GM21529 (cell line): ENCODE data around the gene SEMA4A.
"Not testable (repeated sequence)": the region's sequence is repeated elsewhere in the genome, so short reads cannot be mapped to it uniquely, and the experiment has no call there.

Experiments
- ATAC-seq: cut with Tn5 transposase; IDR thresholded peaks from one replicate; pipeline ENCODE4 v1.9.1; 2021; ENCODE audit not compliant: unreplicated experiment

Gene SEMA4A

DNA sequence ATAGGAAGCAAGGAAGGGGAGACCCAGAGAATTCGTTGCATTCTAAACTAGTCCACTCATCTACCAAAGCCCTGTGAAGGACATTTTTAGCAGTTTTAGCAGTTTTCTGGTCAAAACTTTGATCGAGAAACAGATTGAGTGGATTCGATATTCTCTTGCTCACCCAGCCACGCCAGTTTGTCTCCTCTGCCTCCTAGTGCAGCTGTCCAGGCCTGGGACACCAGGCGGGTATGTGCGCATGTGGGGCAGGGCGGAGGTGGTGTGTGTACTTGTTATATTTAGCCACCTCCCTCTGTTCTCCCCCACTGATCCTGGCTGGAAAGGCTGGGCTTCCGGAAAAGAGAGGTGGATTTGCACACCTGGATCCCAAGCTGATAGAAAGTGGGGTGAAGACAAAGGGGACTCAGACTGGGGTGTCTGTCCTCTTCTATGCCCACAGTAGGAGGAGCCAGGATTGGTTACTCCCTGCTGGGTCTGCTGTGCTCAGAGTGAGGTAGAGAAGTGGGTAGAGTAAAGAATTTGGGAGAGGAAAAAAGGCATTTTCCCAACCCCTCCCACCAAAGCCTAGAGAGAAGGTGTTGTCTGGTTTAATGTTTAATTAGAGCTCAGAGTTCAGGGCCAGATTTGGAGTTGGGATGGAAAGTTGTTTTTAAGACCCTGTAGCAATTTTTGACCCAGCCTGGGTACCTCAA is 35.1 kb upstream of the SEMA4A start:
- ATAC-seq, result no peak

DNA sequence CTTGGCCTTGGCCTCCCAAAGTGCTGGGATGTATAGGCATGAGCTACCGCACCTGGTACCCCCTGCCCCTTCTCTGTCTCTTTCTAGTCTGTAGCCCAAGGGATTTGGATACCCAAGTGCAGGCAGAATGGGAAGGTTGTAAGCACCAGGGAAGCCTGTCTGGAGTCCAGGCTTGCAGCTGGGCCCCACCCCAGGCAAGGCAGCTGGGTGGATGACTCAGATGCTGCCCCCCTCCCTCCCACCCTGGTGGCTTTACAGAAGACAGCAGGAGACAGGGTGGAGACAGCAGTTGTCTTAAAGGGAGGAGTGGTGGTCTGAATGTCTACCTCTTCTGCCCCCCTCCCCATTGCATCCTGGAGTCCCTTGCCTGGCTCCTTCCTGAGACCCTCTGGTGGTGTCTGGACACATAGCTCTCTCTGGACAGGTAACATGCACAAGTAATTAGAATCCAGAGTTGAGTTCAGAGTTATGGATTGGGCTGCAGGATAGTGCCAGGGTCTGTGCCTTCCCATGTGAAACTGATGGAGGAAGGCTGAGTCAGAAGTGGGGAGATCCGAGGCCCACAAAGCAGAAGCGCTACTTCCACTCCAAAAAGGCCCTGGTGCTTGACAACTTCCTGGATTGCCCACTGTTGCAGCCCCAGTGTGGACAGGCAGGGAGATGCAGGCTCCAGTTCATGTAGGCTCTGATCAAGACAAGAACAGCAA is 33.7 kb upstream of the SEMA4A start:
- ATAC-seq, result no peak

DNA sequence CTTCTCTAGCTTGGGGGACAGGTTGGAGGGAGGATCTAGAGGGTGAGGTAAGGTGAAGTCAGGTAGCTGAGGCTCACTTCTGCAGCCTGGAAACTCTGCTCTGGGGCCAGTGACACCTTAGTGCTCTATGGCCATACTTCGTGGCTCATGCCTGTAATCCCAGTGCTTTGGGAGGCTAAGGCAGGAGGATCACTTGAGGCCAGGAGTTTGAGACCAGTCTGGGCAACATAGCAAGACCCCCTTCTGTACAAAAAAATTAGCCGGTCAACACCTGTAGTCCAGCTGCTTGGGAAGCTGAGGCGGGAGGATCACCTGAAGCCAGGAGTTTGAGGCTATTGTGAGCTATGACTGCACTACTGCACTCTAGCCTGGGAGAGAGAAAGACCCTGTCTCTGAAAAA is 33.1 kb upstream of the SEMA4A start:
- no peak for ATAC-seq

DNA sequence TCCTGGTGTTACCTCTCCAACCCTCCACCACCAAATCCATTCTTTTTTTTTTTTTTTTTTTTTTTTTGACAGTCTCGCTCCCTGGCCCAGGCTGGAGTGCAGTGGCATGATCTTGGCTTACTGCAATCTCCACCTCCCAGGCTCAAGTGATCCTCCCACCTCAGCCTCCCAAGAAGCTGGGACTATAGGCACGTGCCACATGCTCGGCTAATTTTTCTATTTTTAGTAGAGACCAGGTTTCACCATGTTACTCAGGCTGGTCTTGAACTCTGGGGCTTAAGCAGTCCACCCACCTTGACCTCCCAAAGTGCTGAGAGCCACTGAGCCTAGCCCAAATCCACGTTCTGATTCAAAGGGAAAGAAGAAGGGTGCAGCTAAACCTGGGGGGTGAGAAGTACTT is 32.4 kb upstream of the SEMA4A start:
- not testable (repeated sequence) for ATAC-seq

DNA sequence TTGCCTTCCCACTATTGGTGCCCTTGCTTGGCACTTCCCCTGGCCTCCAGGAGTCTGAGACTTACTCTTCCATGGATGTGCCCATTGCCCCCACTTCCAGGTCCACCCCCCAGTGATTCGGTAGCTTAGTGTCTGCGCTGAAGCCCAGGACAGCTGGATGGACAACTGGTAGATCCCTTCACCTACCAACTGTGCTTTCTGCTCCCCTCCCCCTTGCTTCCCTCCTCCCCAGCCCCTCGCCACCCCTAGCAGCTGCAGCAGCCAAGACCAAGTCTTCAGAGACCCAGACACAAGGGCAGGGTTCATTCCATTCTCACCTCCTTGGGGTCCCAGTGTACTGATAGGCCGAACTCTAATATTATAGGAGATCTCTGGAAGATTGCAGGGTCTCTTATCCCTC is 31.9 kb upstream of the SEMA4A start:
- no peak for ATAC-seq

DNA sequence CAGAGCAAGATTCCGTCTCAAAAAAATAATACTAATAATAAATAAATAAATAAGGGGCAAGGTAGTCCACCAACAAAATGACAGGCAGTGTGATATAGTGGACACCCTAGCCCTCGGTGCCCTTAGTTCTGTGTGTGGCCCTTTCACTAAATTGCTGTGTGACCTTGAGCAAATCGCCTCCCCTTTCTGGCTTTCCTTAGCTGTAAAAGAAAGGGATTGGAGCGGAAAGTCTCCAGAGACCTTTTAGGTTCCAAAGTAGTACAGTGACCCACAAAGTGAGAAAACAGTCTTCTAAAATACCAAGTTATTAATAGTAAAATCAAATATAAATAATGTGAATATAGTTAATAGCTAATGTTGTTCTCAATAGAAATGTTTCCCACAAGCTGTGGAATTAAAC is 31.3 kb upstream of the SEMA4A start:
- ATAC-seq, result no peak

DNA sequence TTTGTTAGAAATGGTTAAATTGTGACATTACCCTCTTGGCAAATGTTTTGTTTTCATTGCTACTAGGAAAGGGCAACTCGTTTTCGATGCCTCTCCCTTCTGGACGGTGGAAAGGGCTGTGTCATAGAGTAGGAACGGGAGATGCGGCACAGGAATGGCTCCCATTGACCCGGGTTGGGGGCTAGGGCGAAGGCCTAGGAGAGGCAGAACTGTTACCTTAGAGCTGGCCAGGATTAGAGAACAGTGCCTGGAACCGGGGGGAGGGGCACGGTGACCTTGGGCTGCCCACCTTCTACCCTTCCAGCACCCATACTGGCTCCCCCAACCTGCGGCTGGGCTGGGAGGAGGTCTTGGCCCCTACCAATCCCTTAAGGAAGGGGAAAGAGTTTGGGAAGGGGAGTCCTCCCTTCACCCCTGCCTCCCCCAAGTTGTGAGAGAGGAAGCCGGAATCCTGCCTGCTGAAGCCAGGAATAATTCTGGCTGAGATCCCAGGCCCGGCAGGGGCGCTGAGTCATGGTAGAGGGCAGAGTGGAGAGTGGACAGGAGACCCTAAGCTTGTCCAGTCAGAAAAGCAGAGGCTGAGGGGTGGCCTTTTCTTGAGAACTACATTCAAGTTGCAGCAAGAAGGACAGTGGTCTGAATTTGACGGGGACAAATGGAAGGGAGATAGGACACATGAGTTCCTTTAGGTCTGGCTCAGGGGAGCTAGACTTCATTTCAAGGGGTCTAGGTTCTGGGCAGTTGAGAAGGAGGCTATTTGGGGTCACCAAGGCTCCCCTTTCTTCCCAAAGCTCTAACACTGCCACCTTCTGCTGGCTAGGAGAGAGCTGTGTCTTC is 30.6 kb upstream of the SEMA4A start:
- ATAC-seq, result no peak

DNA sequence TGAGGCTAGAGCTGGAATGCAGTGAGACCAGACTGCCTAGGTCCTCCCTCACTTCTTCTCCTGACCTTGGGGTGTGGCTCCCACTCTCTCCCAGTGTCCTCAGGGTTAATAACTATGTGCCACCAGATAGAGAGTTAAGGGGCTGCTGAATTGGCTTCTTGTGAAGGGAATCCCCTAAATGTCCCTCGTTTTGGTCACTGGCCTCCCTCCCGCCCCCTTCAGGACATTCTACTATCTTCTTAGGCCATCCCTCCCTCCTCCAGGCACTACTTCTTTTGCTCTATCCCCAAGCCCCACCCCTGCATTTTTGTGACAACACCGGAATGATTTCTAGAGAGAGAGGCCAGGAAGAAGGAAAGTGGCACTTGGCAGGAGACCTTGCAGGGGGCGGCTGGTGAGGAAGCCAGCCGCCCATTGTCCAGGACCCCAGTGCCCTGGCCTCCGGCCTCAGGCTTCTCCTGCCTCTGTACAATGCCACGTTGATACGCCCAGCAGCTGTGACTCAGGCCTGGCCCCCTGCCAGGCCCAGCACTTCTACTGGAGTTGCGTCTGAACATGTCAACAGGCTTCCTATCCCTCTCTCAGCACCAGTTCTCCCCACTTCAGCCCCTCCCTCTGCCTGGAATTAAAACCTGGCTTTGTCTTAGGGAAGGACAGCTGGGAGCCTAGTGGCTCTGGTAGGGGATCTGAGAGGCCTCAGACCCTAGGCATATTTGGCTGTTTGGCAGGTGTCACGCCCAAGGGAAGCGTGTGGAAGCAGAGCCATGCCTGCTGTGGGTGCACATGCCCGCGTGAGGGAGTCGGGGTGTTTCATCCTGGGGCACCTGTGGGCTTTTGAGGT is 29.8 kb upstream of the SEMA4A start:
- no peak for ATAC-seq

DNA sequence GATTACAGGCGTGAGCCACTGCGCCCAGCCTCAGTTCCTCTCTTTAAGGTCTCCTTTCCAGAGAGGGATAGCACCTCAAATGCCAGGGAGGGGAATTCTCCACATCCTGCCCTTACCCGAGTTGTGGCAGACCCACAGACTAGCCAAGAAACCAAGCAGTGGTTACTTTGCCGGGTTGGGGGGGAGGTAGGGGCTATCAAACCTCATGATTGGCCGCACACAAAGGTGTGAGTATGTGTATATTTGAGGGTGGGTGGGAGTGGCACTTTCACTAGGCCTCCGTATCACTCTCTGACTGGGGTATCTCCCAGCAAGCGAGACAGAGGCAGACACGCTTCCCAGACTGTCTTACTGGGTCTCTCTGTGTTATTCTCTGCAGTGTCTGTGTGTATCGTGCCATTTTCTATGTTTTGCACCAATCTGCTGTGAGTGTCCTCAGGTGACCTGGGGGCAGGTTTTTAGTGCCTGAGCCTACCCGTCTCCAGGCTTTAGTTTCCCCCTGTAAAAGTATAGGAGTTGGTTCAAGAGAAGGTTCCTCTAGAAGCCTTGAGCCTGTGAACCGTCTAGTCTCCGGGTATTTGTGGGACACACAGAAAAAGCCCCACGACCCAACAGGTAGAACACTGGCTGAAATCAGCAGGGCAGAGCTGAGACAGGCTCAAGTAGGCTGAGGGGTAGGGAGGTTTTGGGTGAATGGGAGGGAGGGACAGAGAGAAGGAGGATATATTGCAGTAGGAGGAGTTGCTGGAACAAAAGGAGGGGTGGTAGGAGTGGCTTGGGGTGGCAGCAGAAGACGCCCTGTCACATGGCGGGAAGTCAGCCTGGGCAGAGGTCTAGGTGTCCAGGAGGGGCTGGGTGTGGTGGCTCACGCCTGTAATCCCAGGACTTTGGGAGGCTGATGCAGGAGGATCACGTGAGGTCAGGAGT is 28.6 kb upstream of the SEMA4A start:
- no peak for ATAC-seq

DNA sequence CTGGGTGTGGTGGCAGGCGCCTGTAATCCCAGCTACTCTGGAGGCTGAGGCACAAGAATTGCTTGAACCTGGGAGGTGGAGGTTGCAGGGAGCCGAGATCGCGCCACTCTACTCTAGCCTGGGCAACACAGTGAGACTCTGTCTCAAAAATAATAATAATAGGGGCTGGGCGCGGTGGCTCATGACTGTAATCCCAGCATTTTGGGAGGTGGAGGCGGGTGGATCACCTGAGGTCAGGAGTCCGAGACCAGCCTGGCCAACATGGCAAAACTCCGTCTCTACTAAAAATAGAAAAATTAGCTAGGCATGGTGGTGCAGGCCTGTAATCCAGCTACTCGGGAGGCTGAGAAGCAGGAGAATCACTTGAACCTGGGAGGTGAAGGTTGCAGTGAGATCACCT is 27.8 kb upstream of the SEMA4A start:
- not testable (repeated sequence) for ATAC-seq

DNA sequence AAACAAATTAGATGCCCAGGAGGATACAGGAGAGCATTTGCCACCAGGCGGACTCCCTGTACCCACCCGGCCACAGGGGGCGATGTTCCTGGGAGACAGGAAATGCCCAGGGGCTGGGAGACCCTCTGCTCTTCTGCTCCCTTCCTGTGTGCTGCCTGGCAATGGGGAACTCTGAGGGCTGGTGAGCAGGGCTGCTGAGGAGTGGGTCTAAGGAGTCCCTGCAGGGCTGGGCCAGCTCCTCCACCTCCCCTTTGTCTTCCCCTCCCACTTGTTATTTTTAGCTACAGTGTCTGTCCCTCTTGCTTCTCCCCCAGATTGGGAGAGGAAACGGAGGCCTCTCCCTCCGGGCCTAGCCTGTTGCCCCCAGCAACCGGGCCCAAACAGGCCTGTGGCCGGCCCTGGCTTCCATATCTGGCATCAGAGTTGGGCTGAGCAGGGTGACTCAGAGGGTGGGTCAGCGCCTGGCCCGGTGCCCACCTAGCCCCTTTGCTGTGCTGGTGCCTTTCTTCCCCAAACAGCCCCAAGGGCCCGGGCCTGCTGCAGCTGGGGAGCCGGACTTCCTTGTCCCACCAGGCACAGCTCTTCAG is 27.2 kb upstream of the SEMA4A start:
- ATAC-seq, result peak; percentile 38

DNA sequence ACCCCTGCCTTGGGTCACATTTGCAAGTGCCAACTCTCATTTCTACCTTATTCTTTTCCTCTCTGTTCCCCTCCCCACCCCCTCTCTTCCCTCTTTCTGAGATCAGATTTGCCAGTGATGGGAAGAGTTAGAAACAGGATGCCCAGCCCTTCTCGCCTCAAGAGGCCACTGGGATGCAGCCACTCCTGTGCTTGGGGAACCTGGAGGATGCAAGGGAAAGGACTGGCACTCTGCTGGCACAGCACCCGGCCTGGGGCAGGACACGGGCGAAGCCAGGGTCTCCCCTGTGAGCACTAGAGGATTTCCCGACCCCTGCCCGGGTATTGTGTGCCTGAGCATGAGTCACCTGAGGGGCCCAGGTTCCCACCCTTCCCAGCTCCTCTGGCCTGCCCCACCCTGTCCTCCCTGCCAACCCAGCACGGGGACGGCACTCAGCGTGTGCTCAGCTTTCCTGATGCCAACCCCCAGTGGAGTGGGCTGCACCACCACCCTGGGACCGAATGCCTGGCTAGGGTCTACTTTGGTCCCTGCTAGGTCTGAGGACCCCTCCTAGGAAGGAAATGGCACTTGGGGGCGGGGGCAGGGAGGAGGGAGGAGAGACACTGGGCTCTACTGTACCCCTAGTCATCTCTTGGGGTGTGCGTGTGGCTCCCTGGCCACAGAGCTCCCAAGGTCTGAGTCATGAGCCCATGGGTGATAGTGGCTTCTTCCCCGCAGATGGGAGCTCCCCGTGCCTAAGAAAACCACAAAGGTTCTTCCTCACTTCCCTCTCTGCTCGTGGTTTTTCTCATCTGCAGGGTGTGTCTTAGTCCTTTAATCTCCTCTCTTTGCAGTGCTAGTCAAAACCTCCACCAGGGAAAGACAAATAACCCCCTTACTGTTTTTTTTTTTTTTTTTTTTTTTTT is 26.5 kb upstream of the SEMA4A start:
- ATAC-seq, result peak; percentile 56

DNA sequence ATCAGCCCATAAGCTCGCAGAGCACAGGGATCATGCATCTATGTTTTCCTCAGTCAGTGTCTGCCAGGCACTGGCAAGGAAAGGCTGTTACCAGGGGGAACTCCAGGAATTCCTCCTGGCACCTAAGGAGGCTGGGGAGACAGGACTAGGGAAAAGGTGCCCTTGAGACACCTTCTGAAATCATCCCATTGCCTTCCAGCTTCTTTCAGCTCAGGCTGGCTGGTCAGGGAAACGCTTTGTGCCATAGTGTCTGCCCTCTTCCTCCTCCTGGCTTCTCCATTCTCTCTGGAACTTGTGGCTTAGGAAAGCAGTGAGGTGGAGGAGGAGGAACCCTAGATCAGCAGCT is 25.1 kb upstream of the SEMA4A start:
- ATAC-seq, result no peak

DNA sequence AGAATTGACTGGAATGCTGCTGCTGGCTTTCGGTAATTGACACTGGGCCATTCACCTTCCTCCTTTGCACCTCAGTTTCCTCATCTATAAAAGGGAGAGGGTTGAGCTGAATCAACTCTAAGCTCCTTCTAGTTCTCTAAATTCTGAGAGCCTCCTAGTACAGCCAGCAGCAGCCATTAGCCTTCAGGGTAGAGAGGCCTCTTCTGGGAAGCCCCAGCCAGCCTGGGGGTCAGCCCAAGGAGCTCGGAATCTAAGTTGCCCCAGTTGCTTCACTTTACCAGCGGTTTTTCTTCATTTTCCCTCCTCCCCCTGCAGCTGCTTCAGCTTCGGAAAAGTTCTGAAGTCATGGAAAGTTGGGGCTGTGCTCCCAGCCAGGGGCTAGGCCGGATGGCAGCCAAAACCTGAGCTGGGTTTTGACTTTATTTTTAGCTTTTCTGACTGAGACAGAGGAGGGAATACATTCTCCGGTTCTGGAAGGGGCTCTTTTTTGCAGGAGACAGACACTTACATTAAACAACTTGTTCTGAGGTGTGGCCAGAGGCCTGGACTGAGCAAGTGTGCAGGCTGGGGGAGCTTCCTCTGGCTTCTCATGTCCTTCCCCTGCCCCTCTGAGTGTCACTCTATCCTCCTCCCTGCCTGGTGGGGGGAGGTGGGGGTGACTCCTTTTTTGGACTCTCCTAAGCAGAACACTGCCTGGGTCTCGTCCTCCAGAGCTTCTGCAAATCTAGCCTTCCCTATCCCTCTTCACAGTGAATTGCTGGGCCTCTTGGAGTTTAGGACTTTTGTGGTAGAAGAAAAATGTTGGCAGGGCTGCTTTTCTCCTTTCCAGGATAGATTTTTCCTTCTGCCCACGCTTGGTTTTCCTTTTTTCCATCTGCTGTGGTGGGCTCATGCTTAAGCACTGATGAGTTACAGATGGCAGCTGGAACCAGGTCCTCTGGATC is 24.5 kb upstream of the SEMA4A start:
- ATAC-seq, result no peak

DNA sequence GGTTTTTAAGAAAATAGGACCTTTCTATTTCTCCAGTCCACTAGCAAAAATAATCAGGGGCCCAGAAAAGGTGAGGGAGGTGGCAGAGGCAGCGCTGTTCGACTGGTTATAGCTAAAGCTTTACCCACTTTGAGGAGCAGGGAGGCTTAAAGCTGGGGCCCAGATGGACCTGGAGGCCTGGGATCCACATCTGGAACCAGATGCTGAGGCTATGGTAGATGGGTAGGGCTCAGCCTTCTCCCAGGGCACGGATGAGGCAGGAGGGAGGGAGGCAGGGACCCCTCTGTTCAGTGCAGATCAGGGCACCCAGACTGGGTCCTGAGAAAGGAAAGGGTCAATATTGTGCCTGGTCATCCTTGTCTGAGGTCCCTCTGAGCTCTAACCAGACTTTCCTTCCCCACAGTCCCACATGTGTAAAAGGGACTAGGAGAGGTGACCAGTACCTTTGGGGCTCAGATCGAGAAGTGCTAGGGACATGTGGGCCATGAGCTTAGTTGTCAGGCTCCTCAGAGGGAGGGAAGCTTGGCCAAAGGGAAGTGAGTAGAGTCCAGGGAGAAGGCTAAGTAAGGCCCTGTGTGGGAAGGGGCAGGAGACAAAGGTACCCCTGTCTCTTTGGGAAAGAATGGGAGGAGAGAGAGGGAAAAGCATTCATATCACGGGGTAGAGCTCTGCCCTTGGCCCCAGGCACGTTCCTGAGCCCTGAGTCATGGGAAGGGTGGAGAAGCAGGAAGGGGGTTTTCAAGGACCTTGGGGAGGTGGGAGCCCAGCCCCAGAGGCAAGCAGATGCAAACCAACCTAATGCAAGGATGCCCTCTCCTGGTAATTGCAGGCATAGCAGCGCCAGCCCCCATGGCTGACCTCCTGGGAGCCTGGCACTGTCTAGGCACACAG is 23.5 kb upstream of the SEMA4A start:
- ATAC-seq, result no peak

DNA sequence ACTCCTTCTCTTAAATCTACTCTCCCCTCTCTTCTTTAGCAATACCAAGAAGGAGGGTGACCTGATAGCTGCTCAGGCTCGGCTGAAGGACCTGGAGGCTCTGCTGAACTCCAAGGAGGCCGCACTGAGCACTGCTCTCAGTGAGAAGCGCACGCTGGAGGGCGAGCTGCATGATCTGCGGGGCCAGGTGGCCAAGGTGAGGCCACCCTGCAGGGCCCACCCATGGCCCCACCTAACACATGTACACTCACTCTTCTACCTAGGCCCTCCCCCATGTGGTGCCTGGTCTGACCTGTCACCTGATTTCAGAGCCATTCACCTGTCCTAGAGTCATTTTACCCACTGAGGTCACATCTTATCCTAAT is 22.8 kb upstream of the SEMA4A start:
- no peak for ATAC-seq
